Activated T-helper 9 cell treated with anti-CD3 and anti-CD28 coated beads, Interleukin-2, amount 50 U/mL, for 16 hours (primary cell): ENCODE data around the gene PLA2G2E.
"Not testable (repeated sequence)": the region's sequence is repeated elsewhere in the genome, so short reads cannot be mapped to it uniquely, and the experiment has no call there.

Experiments
- DNase-seq: peaks from one replicate; pipeline ENCODE4 v3.0.0-alpha.2; 2020; ENCODE audit warnings: low read depth

PLA2G2E gene

GRCh38 chr1:19927130-19927421 is 3.7 kb upstream of the PLA2G2E start:
- not testable (repeated sequence) for DNase-seq

GRCh38 chr1:19926296-19927129 is 3.1 kb upstream of the PLA2G2E start:
- DNase-seq = no peak

GRCh38 chr1:19925342-19926070 is 2.1 kb upstream of the PLA2G2E start:
- DNase-seq = no peak

- no peak for DNase-seq
These were observed 533 bp upstream of the PLA2G2E start for GRCh38 chr1:19923953-19924346.

- DNase-seq = no peak
These were observed 1.3 kb downstream of the PLA2G2E start for GRCh38 chr1:19922015-19922688.

- no peak for DNase-seq
These were observed 2.1 kb downstream of the PLA2G2E start for GRCh38 chr1:19921310-19921709.

- no peak for DNase-seq
These were observed 3.2 kb downstream of the PLA2G2E start for GRCh38 chr1:19920132-19920710.

- DNase-seq = peak; percentile 64
These were observed 5.4 kb downstream of the PLA2G2E start for GRCh38 chr1:19918057-19918456.

- no peak for DNase-seq
These were observed 12.8 kb downstream of the PLA2G2E start for GRCh38 chr1:19910650-19911049.

GRCh38 chr1:19909971-19910370 is 13.4 kb downstream of the PLA2G2E start:
- DNase-seq = no peak

- no peak for DNase-seq
These were observed 14.0 kb downstream of the PLA2G2E start for GRCh38 chr1:19909392-19909791.

GRCh38 chr1:19907456-19907855 is 16.0 kb downstream of the PLA2G2E start:
- no peak for DNase-seq

- DNase-seq = no peak
These were observed 19.8 kb downstream of the PLA2G2E start for GRCh38 chr1:19903621-19904020.

- DNase-seq = no peak
These were observed 21.8 kb downstream of the PLA2G2E start for GRCh38 chr1:19901653-19902052.

GRCh38 chr1:19894218-19894617 is 29.2 kb downstream of the PLA2G2E start:
- DNase-seq = no peak

- DNase-seq = no peak
These were observed 29.7 kb downstream of the PLA2G2E start for GRCh38 chr1:19893687-19894086.

GRCh38 chr1:19892628-19893168 is 30.7 kb downstream of the PLA2G2E start:
- DNase-seq = no peak

GRCh38 chr1:19892129-19892528 is 31.3 kb downstream of the PLA2G2E start:
- no peak for DNase-seq

GRCh38 chr1:19889656-19890055 is 33.8 kb downstream of the PLA2G2E start:
- DNase-seq = no peak

- no peak for DNase-seq
These were observed 35.3 kb downstream of the PLA2G2E start for GRCh38 chr1:19888112-19888511.

GRCh38 chr1:19885821-19886220 is 37.6 kb downstream of the PLA2G2E start:
- no peak for DNase-seq

- DNase-seq = no peak
These were observed 39.1 kb downstream of the PLA2G2E start for GRCh38 chr1:19884312-19884711.
